Right kidney (tissue), 9 donors: ENCODE results near the gene CCDC18.
A peak's percentile ranks its signal among the peaks of the same experiment; 100 is the strongest.
"Not testable (repeated sequence)": the region's sequence is repeated elsewhere in the genome, so short reads cannot be mapped to it uniquely, and the experiment has no call there.

Experiments
- DNase-seq: peaks from one replicate; pipeline ENCODE4 v3.0.0-alpha.2; 2016
- long read RNA-seq, 8 donors: transcript quantifications; one replicate each; lab custom pipeline, GENCODE V29; 2026

CCDC18 gene, protein sequence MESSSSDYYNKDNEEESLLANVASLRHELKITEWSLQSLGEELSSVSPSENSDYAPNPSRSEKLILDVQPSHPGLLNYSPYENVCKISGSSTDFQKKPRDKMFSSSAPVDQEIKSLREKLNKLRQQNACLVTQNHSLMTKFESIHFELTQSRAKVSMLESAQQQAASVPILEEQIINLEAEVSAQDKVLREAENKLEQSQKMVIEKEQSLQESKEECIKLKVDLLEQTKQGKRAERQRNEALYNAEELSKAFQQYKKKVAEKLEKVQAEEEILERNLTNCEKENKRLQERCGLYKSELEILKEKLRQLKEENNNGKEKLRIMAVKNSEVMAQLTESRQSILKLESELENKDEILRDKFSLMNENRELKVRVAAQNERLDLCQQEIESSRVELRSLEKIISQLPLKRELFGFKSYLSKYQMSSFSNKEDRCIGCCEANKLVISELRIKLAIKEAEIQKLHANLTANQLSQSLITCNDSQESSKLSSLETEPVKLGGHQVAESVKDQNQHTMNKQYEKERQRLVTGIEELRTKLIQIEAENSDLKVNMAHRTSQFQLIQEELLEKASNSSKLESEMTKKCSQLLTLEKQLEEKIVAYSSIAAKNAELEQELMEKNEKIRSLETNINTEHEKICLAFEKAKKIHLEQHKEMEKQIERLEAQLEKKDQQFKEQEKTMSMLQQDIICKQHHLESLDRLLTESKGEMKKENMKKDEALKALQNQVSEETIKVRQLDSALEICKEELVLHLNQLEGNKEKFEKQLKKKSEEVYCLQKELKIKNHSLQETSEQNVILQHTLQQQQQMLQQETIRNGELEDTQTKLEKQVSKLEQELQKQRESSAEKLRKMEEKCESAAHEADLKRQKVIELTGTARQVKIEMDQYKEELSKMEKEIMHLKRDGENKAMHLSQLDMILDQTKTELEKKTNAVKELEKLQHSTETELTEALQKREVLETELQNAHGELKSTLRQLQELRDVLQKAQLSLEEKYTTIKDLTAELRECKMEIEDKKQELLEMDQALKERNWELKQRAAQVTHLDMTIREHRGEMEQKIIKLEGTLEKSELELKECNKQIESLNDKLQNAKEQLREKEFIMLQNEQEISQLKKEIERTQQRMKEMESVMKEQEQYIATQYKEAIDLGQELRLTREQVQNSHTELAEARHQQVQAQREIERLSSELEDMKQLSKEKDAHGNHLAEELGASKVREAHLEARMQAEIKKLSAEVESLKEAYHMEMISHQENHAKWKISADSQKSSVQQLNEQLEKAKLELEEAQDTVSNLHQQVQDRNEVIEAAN (N-terminal part only)
- long read RNA-seq, donor 1, partial matches to known transcripts, result 36 of 58 reads
- long read RNA-seq, donor 1, other reads (novel, unspliced or antisense), result 22 of 58 reads
- long read RNA-seq, donor 2, result 0 reads
- long read RNA-seq, donor 3, partial matches to known transcripts, result 6 of 15 reads
- long read RNA-seq, donor 3, other reads (novel, unspliced or antisense), result 9 of 15 reads
- long read RNA-seq, donor 4, partial matches to known transcripts, result 14 of 21 reads
- long read RNA-seq, donor 4, other reads (novel, unspliced or antisense), result 7 of 21 reads
- long read RNA-seq, donor 5, partial matches to known transcripts, result 12 of 12 reads
- long read RNA-seq, donor 5, other reads (novel, unspliced or antisense), result 0 of 12 reads
- long read RNA-seq, donor 6, partial matches to known transcripts, result 6 of 12 reads
- long read RNA-seq, donor 6, other reads (novel, unspliced or antisense), result 6 of 12 reads
- long read RNA-seq, donor 7, partial matches to known transcripts, result 38 of 100 reads
- long read RNA-seq, donor 7, other reads (novel, unspliced or antisense), result 62 of 100 reads
- long read RNA-seq, donor 8, partial matches to known transcripts, result 43 of 48 reads
- long read RNA-seq, donor 8, other reads (novel, unspliced or antisense), result 5 of 48 reads

DNA sequence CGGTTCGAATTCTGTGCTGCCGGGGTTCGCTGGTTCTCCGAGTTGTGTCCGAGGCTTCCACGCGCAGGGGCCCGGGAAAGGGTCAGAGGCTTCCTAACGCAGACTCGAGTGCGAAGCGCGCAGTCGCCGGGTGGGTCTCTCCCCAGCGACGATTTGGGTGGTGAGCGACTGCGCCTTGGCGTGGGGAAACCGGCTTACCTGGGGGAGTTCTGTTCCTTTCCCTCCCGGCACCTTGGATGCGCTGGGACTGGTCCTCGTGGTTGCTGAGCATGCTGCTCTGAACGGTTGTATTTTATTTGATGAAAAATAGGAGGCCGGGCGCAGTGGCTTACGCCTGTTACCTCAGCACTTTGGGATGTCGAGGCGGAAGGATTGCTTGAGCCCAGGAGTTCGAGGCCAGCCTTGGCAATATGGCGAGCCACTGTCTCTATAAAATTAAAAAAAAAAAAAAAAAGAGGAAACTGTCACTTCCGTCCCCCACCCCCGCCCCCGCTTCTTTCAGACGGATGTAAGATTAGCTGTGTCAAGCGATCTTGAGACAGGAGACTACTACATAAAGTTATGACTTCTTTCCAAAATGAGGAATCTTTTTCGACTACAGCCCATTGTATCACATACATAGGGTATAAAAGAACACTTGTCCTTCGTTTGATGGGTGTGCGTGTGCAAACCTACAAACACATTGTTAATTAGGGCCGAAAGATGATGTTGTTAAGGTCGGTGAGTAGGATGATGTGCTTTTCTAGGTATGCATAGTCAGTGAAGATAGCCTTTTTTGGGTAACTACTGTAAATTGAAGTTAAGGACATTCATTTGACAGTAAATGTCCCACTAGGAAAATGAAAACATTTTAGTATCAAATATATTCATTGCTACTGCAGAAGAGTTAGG, at the start of gene CCDC18:
TSS of gene CCDC18 (plus strand) at position 2 of the 891 bp plus-strand sequence. CDS start 2,638 bp downstream, outside the sequence.
- peak; percentile 89 for DNase-seq

DNA sequence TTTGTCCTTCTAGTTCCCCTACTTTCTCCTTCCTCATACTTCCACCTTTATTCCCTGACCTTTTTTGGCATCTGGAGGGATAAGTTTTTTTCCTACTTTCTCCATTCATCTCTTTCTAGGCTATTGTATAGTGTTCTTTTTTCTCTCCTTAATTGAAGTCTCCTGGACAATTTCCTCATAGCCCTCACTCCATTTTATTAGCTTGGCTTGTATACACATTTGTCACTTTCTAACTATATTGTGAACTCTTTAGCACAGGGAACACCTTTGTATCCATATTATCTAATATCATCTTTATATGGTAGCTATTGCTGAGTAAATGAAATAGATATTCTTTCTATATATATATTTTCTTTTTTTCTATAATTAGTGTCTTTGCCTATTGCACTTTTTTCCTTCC, 47.9 kb upstream of the CCDC18 start:
- no peak for DNase-seq

DNA sequence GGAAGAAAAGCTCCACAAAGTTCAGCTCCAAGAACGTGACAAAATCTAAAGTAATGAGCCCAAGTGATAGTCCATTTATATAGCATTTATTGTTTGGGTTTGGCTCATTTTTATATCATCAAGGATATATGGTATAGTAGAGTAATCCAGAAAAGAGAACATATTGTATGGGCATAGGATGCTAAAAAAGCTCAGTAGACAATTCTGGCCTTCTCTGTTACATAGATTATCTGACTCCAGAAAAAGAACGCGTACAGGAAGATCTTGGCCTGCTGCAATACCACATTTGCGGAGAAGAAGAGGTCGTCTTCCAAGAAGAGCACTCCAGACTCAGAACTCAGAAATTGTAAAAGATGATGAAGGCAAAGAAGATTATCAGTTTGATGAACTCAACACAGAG, 44.1 kb upstream of the CCDC18 start:
- DNase-seq, result no peak

DNA sequence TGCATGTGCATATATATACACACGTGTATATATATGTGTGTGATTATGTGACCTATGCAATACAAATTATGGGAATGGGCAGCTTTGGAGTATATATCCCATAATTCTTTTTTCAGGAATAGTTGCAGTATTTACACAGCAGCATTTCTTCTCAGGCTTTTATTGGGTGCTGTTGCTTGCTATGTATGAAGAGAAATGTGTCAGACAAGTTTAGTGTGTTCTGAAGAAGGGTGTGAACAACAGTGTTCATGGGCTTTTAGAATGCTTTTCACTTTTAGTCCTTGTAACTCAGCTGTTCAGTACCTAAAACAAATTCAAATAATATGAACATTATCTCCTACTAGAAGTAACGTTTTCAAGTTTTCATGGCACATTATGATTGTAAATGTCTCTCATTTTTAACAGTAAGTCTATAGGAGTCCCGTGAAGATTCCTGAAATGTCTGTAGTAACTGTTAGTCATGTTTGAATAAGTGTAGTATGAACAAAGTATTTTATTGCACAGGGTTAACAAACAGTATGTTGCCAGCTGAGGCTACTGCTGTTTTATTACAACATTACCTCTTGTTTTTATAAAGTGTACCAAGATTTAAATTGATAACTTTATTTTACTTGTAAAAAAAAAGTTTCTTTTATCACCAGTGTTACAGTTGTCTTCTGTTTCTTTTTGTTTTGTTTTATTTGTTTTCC, 42.8 kb upstream of the CCDC18 start:
- no peak for DNase-seq

DNA sequence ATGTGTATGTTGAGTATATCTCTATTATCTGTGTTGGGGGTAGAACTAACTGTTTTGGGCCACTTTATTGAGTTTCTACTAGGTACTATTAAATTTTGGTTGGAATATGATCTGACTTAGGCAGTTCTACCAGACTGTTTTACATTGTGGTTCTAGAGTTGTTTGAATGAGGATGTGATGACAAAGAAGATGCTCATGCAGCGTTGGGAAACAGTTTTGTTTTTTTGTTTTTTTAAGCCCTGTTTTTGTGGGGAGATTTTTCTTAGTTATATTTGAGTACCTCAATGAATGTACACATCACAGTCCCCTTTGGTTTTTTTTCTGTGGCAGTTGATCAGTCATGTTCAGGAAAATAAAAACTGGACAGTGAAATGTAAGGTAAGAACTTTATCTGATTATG, 40.4 kb upstream of the CCDC18 start:
- no peak for DNase-seq

DNA sequence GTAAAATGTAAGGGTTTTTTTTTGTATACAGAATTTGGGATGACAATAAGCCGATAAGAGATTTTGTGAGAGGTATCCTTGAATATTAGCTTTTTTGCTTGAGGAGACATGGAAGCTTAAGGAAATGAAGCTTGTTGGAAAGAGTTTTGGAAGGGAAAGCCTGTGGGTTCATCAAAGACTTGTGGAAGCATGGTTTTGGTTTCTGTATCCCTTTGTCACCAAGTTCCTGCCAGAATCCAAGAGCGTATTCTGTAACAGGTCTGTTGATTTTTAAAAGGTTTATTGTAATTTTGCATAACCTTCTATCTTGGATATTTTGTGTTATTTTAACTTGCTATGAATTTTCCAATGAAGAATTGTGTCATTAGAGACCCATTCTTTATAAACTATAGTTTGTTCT, 38.4 kb upstream of the CCDC18 start:
- no peak for DNase-seq

DNA sequence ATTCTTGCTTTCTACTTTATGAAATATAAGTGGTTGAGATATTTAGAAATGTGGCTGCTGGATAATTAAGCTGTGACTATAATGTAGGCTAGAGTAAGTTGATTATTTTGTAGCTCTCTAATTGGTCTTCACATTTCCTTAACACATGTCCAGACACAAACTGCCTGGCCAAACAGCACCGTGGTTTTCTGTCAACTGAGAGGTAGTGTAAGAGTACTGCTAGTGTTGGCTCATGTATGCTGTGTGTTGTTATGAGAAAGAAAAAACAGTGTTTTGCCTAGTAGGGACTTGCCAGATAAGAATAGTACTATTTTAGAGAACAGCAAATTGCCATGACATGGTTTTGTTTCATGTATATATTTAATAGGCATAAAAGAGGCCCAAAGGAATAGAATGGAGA, 37.4 kb upstream of the CCDC18 start:
- no peak for DNase-seq

DNA sequence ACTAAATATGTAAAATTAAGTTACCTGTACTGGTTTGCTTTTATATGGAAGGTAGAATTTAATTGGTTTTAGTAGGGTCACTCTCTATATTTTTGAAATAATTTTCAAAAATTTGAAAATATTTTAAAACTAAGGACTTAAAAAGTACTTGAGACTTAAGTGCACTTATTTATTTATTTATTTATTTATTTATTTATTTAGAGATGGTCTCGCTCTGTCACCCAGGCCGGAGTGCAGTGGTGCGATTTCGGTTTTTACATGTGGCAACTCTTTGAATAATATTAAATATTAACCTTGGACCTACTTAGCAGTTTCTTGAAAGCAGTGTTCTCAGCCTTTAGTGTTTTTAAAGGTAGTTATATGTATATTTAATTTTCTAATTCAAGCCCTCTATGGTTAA, 36.8 kb upstream of the CCDC18 start:
- no peak for DNase-seq

DNA sequence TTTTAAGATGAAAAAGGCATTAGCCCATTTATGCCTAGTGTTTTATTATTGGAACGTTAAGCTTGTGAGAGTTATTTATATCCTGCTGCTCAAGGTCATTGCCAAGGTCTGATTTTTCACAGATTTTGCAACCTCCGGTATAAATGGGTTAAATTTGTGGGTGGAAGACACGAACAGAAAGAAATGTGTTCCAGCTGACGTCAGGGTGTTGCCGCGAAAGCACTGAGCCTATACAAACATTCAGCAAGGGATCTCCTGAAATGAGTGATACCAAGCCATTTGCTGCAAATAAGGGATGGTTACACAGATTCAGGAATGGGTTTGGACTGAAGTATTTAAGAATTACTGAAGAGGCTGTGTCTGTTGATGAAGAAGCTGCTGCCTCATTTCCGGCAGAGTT, 32.5 kb upstream of the CCDC18 start:
- DNase-seq, result no peak

DNA sequence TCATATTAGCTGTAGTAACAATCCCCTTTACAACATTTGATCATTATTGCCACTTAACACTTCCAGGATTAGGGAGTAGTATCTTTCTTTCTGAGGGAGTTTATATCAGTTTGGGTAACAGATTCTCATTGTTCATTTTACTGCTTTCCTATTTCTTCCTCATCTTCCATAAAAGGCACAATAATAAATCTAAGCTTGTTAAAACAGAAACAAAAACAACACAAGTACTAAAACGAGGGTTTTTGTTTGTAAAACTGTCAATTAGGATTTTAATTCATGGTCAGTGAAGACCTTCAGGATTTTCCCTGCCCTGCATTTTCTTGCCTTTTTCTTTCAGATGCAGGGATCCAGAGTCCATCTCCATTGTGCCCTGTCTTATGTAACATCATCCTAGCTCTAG, 29.8 kb upstream of the CCDC18 start:
- DNase-seq, result no peak

DNA sequence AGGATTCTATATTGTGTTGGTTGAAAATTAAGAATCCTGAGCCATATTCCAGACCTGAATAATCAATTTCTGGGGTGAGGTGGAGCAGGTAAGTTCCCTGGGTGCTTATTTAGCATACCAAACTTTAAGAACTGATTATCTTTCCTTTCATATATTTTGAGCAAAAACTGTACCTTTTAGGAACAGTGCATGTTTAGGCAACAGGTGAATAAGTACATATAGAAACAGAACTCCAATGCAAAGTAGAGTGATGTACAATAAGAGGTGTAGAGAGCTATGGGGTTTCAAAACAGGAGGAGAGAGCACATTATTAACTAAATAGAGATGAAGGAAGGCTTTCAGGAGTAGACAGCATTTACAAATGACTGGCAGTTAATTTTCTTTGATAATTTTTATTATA, 29.1 kb upstream of the CCDC18 start:
- DNase-seq, result no peak

DNA sequence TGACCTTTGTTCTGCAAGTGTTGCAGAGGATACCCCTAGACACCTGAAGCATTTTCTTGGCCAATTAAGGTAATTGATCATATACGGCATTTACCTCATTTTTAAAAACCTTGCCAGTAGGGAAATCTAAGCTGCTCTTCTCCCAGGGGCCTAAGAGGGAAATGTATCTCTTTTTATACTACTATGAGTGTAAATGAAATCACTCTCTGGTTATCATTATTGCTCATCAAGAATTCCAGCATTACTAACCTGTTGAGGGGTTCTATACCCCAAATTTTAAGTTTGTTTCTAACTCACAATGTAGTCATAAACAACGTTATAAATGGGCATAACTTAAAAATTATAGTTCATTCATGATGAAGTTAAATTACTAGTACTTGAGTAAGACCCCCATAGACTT, 27.7 kb upstream of the CCDC18 start:
- DNase-seq, result no peak

DNA sequence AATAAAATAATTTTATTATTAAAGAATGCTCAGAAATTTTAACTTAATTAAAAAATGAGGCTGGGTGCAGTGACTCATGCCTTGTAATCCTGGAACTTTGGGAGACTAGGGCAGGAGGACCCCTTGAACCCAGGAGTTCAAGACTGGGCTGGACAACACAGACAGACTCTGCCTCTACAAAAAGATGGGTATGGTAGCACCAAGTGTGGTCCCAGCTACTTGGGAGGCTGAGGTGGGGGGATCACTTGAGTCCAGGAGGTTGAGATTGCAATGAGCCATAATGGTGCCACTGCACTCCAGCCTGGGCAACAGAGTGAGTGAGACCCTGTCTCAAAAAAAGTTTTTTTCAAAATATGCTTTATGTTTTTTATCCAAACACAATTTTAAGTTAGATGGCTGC, 25.6 kb upstream of the CCDC18 start:
- DNase-seq, result no peak

DNA sequence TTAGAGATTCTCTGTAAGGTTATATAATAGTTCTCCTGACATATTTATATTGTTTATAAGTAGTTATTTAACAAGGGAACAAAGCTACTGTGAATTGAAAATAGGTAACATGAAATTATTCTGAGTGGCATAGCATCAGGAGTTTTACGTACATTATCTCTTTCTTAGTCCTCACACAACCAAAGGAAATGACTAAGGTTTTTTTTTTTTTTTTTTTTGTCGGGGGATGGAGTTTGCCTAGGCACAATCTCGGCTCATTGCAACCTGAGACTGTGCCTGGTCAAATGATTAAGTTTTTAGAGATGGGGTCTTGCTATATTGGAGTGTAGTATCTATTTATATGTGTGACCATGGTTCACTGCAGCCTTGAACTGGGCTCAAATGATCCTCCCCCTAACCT, 25.2 kb upstream of the CCDC18 start:
- DNase-seq, result no peak

DNA sequence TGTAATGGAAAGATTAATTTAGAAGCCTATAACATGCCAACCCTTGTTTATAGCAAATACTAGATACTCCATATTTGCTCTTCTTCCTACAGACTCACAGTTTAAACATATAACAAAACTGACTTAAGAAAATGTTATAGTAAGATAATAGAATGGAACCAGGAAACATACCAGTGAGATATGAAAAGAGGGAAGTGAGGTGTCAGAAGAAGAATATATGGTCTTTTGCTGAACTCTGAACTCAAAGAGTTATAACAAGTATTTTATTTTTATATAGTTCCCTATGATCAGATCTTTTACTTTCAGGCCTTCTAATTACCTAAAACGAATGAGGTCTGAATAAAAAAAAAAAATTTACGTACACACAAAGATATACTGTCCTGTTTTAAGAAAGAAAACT, 21.2 kb upstream of the CCDC18 start:
- DNase-seq, result no peak

DNA sequence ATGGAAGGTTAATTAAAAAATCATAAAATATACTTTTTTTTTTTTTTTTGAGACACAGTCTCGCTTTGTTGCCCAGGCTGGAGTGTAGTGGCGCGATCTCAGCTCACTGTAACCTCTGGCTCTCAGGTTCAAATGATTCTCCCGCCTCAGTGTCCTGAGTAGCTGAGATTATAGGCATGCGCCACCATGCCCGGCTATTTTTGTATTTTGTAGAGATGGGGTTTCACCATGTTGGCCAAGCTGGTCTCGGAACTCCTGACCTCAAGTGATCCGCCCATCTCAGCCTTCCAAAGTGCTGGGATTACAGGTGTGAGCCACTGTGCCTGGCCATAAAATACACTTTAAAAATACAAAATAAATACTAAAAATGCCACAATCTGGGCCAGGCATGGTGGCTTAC, 17.2 kb upstream of the CCDC18 start:
- DNase-seq, result not testable (repeated sequence)

DNA sequence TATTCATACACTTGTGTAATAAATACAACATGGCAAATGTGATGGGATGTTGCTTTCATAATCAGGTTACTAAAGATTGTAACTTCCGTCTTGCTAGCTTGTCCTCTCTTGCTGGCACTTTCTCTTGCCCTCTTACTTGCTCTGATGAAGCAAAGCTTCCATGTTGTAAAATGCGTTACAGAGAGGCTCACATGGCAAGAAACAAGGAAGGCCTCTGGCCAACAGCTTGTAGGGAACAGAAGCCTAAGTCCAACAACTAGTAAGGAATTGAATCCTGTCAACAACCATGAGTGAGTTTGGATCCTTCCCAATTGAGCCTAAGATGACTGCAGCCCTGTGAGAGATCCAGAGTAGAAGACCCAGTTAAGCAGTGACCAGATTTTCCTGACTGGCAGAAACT, 15.7 kb upstream of the CCDC18 start:
- no peak for DNase-seq

DNA sequence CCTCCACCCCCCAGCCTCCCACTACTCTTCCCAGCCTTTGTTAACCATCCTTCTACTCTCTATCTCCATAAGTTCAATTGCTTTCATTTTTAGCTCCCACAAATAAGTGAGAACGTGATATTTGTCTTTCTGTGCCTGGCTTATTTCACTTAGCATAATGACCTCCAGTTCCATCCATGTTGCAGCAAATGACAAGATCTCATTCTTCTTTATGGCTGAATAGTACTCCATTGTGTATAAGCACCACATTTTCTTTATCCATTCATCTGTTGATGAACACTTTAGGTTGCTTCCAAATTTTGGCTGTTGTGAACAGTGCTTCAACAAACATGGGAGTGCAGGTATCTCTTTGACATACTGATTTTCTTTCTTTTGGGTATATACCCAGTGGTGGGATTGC, 14.6 kb upstream of the CCDC18 start:
- DNase-seq, result not testable (repeated sequence)

DNA sequence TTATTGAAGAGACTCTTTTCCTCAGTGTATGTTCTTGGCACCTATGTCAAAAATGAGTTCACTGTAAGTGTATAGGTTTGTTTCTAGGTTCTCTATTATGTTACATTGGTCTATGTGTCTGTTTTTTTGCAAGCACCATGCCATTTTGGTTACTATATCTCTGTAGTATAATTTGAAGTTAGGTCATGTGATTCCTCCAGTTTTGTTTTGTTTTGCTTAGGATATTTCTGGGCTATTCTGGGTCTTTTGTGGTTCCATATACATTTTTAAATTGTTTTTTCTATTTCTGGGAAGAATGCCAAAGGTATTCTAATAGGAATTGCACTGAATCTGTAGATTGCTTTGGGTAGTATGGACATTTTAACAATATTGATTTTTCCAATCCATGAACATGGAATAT, 13.5 kb upstream of the CCDC18 start:
- DNase-seq, result no peak
